ENCODE data around the gene PPP2R5A. TPM values are rescaled to one million over a fixed set of nuclear protein-coding genes. Genes with fewer than 3 reads are reported as not detected.

Gene PPP2R5A
- total RNA-seq, 1 experiment from 2014 or later: 45.2 TPM

DNA sequence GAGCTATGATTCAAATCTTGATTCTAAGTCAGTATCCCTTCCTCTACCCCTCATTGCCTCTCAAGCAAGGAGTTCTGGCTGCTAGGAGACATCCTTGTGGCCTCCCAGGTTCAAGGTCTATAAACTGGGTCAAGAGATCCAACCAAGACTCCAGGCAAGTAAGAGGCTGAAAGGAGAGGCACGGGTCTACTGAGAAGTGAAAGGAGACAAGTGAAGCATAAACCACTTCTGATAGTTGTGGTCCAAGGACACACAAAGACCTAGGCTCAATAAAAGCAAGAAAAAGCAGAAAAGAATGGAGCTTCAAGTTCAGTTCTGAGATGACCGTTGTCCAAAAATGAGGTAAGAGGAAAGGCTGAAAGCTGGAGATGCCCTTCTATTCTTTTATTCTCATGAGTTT is 17.8 kb upstream of the PPP2R5A start:
- CTCF ChIA-PET: no interaction called here
- Mint-ChIP-seq H3K27me3 (ENCODE audit: unreplicated experiment) (no peaks in the 10 kb centered on the region), H3K9me3 (ENCODE audit: low read depth, unreplicated experiment) (no peaks in the 10 kb centered on the region), H3K4me3 (ENCODE audit: low read depth, unreplicated experiment) (no peak overlapping the region), H3K27ac (ENCODE audit: unreplicated experiment) (no peak overlapping the region), H3K36me3 (ENCODE audit: insufficient read depth, unreplicated experiment) (no peaks in the 10 kb centered on the region), H3K4me1 (ENCODE audit: low read depth, unreplicated experiment) (no peaks in the 10 kb centered on the region)
- intact Hi-C loops (cut with micrococcal nuclease; ENCODE audit: unreplicated experiment): no loop called here
- no peak for DNase-seq
- no TSS peak for BruUV-seq (replicated peaks)
- TF ChIP-seq, protein P1, sequence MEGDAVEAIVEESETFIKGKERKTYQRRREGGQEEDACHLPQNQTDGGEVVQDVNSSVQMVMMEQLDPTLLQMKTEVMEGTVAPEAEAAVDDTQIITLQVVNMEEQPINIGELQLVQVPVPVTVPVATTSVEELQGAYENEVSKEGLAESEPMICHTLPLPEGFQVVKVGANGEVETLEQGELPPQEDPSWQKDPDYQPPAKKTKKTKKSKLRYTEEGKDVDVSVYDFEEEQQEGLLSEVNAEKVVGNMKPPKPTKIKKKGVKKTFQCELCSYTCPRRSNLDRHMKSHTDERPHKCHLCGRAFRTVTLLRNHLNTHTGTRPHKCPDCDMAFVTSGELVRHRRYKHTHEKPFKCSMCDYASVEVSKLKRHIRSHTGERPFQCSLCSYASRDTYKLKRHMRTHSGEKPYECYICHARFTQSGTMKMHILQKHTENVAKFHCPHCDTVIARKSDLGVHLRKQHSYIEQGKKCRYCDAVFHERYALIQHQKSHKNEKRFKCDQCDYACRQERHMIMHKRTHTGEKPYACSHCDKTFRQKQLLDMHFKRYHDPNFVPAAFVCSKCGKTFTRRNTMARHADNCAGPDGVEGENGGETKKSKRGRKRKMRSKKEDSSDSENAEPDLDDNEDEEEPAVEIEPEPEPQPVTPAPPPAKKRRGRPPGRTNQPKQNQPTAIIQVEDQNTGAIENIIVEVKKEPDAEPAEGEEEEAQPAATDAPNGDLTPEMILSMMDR (IDR thresholded peaks at IDR 0.05; ENCODE audit: unreplicated experiment): no peak

DNA sequence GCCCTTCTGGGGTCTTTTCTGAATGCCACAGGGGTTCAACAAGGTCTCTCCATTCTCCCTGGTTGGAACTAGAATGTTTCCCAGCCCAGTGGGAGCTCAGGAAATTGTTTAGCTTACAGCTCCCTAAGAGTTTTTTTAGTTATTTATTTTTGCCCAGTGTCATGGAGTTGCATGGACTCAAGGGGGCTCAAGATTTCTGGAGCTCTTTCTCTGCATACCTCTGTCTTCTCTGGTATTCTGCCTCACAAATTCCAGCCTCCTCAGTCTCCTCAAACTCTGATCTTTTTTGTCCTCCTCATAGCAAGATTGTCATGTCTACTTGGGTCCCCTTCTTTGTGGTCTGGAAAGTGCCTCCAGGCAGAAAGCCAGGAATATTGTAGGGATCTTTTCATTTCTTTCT is 15.9 kb upstream of the PPP2R5A start:
- no peaks in the 10 kb centered on the region for H3K9me3 Mint-ChIP-seq (ENCODE audit: low read depth, unreplicated experiment)
- TF ChIP-seq, protein P1 (IDR thresholded peaks at IDR 0.05; ENCODE audit: unreplicated experiment): no peak
- no peak for DNase-seq
- intact Hi-C loops (cut with micrococcal nuclease; ENCODE audit: unreplicated experiment): no loop called here
- no peak overlapping the region for H3K4me3 Mint-ChIP-seq (ENCODE audit: low read depth, unreplicated experiment)
- no peaks in the 10 kb centered on the region for H3K4me1 Mint-ChIP-seq (ENCODE audit: low read depth, unreplicated experiment)
- H3K36me3 Mint-ChIP-seq (ENCODE audit: insufficient read depth, unreplicated experiment): no peaks in the 10 kb centered on the region
- CTCF ChIA-PET: no interaction called here
- BruUV-seq (replicated peaks): no TSS peak
- no peaks in the 10 kb centered on the region for H3K27me3 Mint-ChIP-seq (ENCODE audit: unreplicated experiment)
- H3K27ac Mint-ChIP-seq (ENCODE audit: unreplicated experiment): no peak overlapping the region

DNA sequence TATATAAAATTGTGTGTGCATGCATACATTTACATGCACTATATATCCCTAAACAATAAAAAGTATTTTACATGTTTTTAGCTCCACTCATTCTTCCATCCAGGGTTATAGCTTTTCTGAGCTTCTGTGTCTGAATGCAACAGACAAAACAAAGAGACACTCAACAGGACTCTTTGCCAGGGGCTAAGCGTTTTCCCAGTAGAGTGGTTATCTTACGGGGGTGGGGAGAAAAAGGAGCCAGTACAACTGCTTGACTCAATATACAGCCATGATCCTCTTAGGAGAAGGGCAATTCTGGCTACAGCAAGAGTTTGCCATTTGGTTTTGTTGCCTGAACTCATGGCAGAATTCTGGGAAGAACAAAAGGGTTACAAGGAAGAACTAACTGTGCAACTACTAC is 14.6 kb upstream of the PPP2R5A start:
- H3K36me3 Mint-ChIP-seq (ENCODE audit: insufficient read depth, unreplicated experiment): no peaks in the 10 kb centered on the region
- no TSS peak for BruUV-seq (replicated peaks)
- intact Hi-C loops (cut with micrococcal nuclease; ENCODE audit: unreplicated experiment): no loop called here
- H3K9me3 Mint-ChIP-seq (ENCODE audit: low read depth, unreplicated experiment): no peaks in the 10 kb centered on the region
- no peaks in the 10 kb centered on the region for H3K27me3 Mint-ChIP-seq (ENCODE audit: unreplicated experiment)
- CTCF ChIA-PET: interaction anchor here (0.7 to 1.8 kb wide), 2 partner anchors 10 to 447 kb away, joined by 4 to 6 read pairs; no protein-coding TSS in a partner anchor
- TF ChIP-seq, protein P1 (IDR thresholded peaks at IDR 0.05; ENCODE audit: unreplicated experiment): no peak
- H3K4me1 Mint-ChIP-seq (ENCODE audit: low read depth, unreplicated experiment): no peaks in the 10 kb centered on the region
- no peak overlapping the region for H3K27ac Mint-ChIP-seq (ENCODE audit: unreplicated experiment)
- no peak overlapping the region for H3K4me3 Mint-ChIP-seq (ENCODE audit: low read depth, unreplicated experiment)
- DNase-seq: no peak

DNA sequence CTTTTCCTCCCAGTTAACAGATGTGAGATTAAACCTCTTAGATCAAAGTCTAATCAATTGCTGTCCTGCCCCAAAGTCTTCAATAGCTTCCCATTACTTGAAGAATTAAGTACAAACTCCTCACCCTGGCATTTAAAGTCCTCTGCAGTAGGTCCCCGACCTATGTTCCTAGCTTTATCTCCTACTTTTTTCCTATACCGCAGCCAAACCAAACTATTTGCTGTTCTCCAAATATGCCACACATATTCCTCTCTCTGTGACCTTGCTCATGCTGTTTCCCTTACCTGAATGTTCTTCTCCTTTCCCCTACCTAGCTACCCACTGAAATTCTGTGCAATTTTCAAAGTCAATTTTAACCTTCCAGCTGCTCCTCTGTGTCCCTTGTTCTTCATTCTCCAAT is 14.0 kb upstream of the PPP2R5A start:
- intact Hi-C loops (cut with micrococcal nuclease; ENCODE audit: unreplicated experiment): no loop called here
- CTCF ChIA-PET: interaction anchor here (1.8 kb wide), 1 partner anchor 10 kb away, joined by 6 read pairs; no protein-coding TSS in a partner anchor

More for the DNA sequence above, 14.0 kb upstream of the PPP2R5A start:
- no TSS peak for BruUV-seq (replicated peaks)
- Mint-ChIP-seq H3K4me1 (ENCODE audit: low read depth, unreplicated experiment) (no peaks in the 10 kb centered on the region), H3K4me3 (ENCODE audit: low read depth, unreplicated experiment) (no peak overlapping the region), H3K27me3 (ENCODE audit: unreplicated experiment) (no peaks in the 10 kb centered on the region), H3K9me3 (ENCODE audit: low read depth, unreplicated experiment) (no peaks in the 10 kb centered on the region), H3K27ac (ENCODE audit: unreplicated experiment) (no peak overlapping the region), H3K36me3 (ENCODE audit: insufficient read depth, unreplicated experiment) (no peaks in the 10 kb centered on the region)
- TF ChIP-seq, protein P1 (IDR thresholded peaks at IDR 0.05; ENCODE audit: unreplicated experiment): no peak
- no peak for DNase-seq

Data from Calu3 (cell line).